HCT116 (cell line): ENCODE results near the gene QSOX1. TPM values are rescaled to one million over a fixed set of nuclear protein-coding genes. Genes with fewer than 3 reads are reported as not detected.

Experiments used
- ATAC-seq: fragments of 200-7000 bp; cut with Tn5 transposase; 2 replicates; pipeline ENCODE4 v1.9.1; 2020; ENCODE audit warnings: mild to moderate bottlenecking, moderate library complexity
- BruUV-seq: library from RNA; stranded (reverse); fragments of 400-500 nt; replicated peaks from 2 replicates; lab custom pipeline; 2021; lab: Mats Ljungman, UMichigan
- CTCF ChIA-PET: fragments of 300-600 bp; sonication (Branson Sonifier 250); formaldehyde crosslinking; loops from one replicate; lab custom pipeline; 2021; ENCODE audit warnings: antibody characterized with exemption; lab: Charles Lee
- POLR2A ChIA-PET: fragments of 300-600, 350-600 bp; sonication (Branson Sonifier 250); formaldehyde crosslinking; loops from one replicate; lab custom pipeline; 2021; ENCODE audit warnings: antibody characterized with exemption; lab: Charles Lee
- RAD21 ChIA-PET, 2 experiments: fragments of 300-600 bp; sonication (Branson Sonifier 250); formaldehyde crosslinking; loops; one replicate each; lab custom pipeline; 2023; ENCODE audit warnings: low total read pairs in 2 of 2; ENCODE audit not compliant: uncharacterized antibody in 2 of 2, unreplicated experiment in 2 of 2, low non-redundant PET in 1 of 2; lab: Charles Lee
- DNase-seq: peaks from one replicate; pipeline ENCODE4 v3.0.0-alpha.2; 2010; ENCODE audit warnings: low read depth, low spot score
- H2AFZ ChIP-seq: fragments of 200-600 bp; shearing (Covaris generic), sonication (generic); 2 replicates; pipeline ENCODE4 v1.6.1; 2017; ENCODE audit warnings: low read depth, mixed run types, mixed read lengths, antibody characterized with exemption, low read length; ENCODE audit not compliant: poor library complexity, severe bottlenecking
- H3K27ac ChIP-seq: 2 replicates; pipeline ENCODE4 v1.5.1; 2012; ENCODE audit warnings: low read depth, low read length
- H3K27me3 ChIP-seq: fragments of 200-600 bp; sonication (generic); 2 replicates; pipeline ENCODE4 v1.6.1; 2016; ENCODE audit warnings: mixed run types, low read length, mixed read lengths; ENCODE audit not compliant: insufficient read depth
- H3K36me3 ChIP-seq, 2 experiments: fragments of 200-500 bp in 1 of 2; fragments of 200-600 bp in 1 of 2; sonication (Bioruptor generic) in 1 of 2; sonication (generic) in 1 of 2; 2 replicates each; pipeline versions ENCODE4 v1.5.1 to v1.6.1; 2014 to 2016; ENCODE audit warnings: low read length in 2 of 2, inconsistent platforms in 1 of 2, mixed read lengths in 1 of 2, mixed run types in 1 of 2; ENCODE audit not compliant: insufficient read depth in 2 of 2, control insufficient read depth in 1 of 2
- H3K4me1 ChIP-seq, 2 experiments: fragments of 200-600 bp in 1 of 2; sonication (generic) in 1 of 2; 2 replicates each; pipeline versions ENCODE4 v1.5.1 to v1.6.1; 2012 to 2017; ENCODE audit warnings: low read length in 2 of 2, inconsistent platforms in 1 of 2, mild to moderate bottlenecking in 1 of 2, mixed read lengths in 1 of 2, mixed run types in 1 of 2, moderate library complexity in 1 of 2; ENCODE audit not compliant: insufficient read depth in 2 of 2, control insufficient read depth in 1 of 2
- H3K4me2 ChIP-seq: fragments of 200-600 bp; sonication (generic); 2 replicates; pipeline ENCODE4 v1.6.1; 2017; ENCODE audit warnings: mixed run types, low read length, mixed read lengths
- H3K4me3 ChIP-seq, 2 experiments: fragments of 200-600 bp in 1 of 2; sonication (generic) in 1 of 2; replicated peaks in 1 of 2; 2 replicates each; pipeline ENCODE4 v1.5.1; 2011 to 2016; ENCODE audit warnings: low read length in 2 of 2, control low read depth in 1 of 2, low read depth in 1 of 2, mild to moderate bottlenecking in 1 of 2, mixed read lengths in 1 of 2, mixed run types in 1 of 2
- H3K79me2 ChIP-seq: fragments of 200-600 bp; sonication (generic); 2 replicates; pipeline ENCODE4 v1.6.1; 2017; ENCODE audit warnings: mild to moderate bottlenecking, mixed run types, low read length, moderate library complexity, mixed read lengths; ENCODE audit not compliant: insufficient read depth
- H3K9ac ChIP-seq: fragments of 200-600 bp; sonication (generic); 2 replicates; pipeline ENCODE4 v1.6.1; 2016; ENCODE audit warnings: low read length, mixed read lengths
- H3K9me2 ChIP-seq: fragments of 200-600 bp; sonication (generic), shearing (Covaris generic); 2 replicates; pipeline ENCODE4 v1.6.1; 2017; ENCODE audit warnings: mixed run types, mild to moderate bottlenecking, moderate library complexity; ENCODE audit not compliant: insufficient read depth
- H3K9me3 ChIP-seq, 2 experiments: fragments of 200-500 bp in 1 of 2; fragments of 200-600 bp in 1 of 2; sonication (Bioruptor generic) in 1 of 2; sonication (generic) in 1 of 2; 2 replicates each; pipeline ENCODE4 v1.6.1; 2014 to 2017; ENCODE audit warnings: low read length in 2 of 2, mixed read lengths in 2 of 2, inconsistent platforms in 1 of 2, low read depth in 1 of 2, mild to moderate bottlenecking in 1 of 2, mixed run types in 1 of 2, moderate library complexity in 1 of 2; ENCODE audit not compliant: control insufficient read depth in 1 of 2, insufficient read depth in 1 of 2
- H4K20me1 ChIP-seq: fragments of 200-600 bp; sonication (generic), shearing (Covaris generic); 2 replicates; pipeline ENCODE4 v1.6.1; 2017; ENCODE audit warnings: mixed run types, mild to moderate bottlenecking, moderate library complexity; ENCODE audit not compliant: insufficient read depth
- ATF3 ChIP-seq: IDR thresholded peaks from 2 replicates; pipeline ENCODE4 v1.6.1; 2012
- CBX3 ChIP-seq: IDR thresholded peaks from 2 replicates; pipeline ENCODE4 v1.6.1; 2012; ENCODE audit warnings: low read depth
- CEBPB ChIP-seq: IDR thresholded peaks from 2 replicates; pipeline ENCODE4 v1.6.1; 2012; ENCODE audit warnings: low read depth
- CTCF ChIP-seq, 3 experiments: fragments of 200-600 bp in 1 of 3; sonication (generic) in 1 of 3; IDR thresholded peaks in 2 of 3; conservative IDR thresholded peaks in 1 of 3; 2 replicates each; pipeline ENCODE4 v1.5.1; 2012 to 2017; ENCODE audit warnings: low read depth in 2 of 3, low read length in 2 of 3, antibody characterized with exemption in 1 of 3, borderline replicate concordance in 1 of 3, control low read depth in 1 of 3, mild to moderate bottlenecking in 1 of 3, mixed read lengths in 1 of 3, mixed run types in 1 of 3, moderate library complexity in 1 of 3; ENCODE audit not compliant: insufficient read depth in 1 of 3
- EGR1 ChIP-seq: IDR thresholded peaks from 2 replicates; pipeline ENCODE4 v1.6.1; 2012; ENCODE audit warnings: low read depth
- ELF1 ChIP-seq: IDR thresholded peaks from 2 replicates; pipeline ENCODE4 v1.6.1; 2012; ENCODE audit warnings: low read depth, borderline replicate concordance
- EZH2 ChIP-seq: fragments of 200-600 bp; sonication (generic); IDR thresholded peaks from 2 replicates; pipeline ENCODE4 v1.6.1; 2017; ENCODE audit warnings: antibody characterized with exemption, mixed run types
- JUND ChIP-seq: IDR thresholded peaks from 2 replicates; pipeline ENCODE4 v1.6.1; 2012
- MAX ChIP-seq: IDR thresholded peaks from 2 replicates; pipeline ENCODE4 v1.6.1; 2012
- POLR2AphosphoS5 ChIP-seq: IDR thresholded peaks from 2 replicates; pipeline ENCODE4 v1.6.1; 2011; ENCODE audit warnings: mild to moderate bottlenecking, low read depth, low read length, moderate library complexity
- REST ChIP-seq: IDR thresholded peaks from 2 replicates; pipeline ENCODE4 v1.6.1; 2012; ENCODE audit warnings: low read depth
- SP1 ChIP-seq: IDR thresholded peaks from 2 replicates; pipeline ENCODE4 v1.6.1; 2012; ENCODE audit warnings: low read depth
- SRF ChIP-seq: IDR thresholded peaks from 2 replicates; pipeline ENCODE4 v1.6.1; 2012; ENCODE audit warnings: low read depth
- YY1 ChIP-seq: IDR thresholded peaks from 2 replicates; pipeline ENCODE4 v1.6.1; 2011; ENCODE audit warnings: low read length, low read depth, moderate library complexity, mild to moderate bottlenecking; ENCODE audit not compliant: insufficient replicate concordance; ENCODE audit errors: extremely low read depth
- intact Hi-C: fragments of 100-400 bp; cut with micrococcal nuclease; formaldehyde crosslinking; loops from 2 replicates; pipeline ENCODE4 v1.10.0; 2022
- total RNA-seq: library from RNA; stranded (reverse); gene quantifications from one replicate; pipeline ENCODE4 v1.2.1, GENCODE V29; 2021; ENCODE audit not compliant: unreplicated experiment

The QSOX1 gene
- total RNA-seq, 1 experiment from 2014 or later, result 89.2 TPM

DNA sequence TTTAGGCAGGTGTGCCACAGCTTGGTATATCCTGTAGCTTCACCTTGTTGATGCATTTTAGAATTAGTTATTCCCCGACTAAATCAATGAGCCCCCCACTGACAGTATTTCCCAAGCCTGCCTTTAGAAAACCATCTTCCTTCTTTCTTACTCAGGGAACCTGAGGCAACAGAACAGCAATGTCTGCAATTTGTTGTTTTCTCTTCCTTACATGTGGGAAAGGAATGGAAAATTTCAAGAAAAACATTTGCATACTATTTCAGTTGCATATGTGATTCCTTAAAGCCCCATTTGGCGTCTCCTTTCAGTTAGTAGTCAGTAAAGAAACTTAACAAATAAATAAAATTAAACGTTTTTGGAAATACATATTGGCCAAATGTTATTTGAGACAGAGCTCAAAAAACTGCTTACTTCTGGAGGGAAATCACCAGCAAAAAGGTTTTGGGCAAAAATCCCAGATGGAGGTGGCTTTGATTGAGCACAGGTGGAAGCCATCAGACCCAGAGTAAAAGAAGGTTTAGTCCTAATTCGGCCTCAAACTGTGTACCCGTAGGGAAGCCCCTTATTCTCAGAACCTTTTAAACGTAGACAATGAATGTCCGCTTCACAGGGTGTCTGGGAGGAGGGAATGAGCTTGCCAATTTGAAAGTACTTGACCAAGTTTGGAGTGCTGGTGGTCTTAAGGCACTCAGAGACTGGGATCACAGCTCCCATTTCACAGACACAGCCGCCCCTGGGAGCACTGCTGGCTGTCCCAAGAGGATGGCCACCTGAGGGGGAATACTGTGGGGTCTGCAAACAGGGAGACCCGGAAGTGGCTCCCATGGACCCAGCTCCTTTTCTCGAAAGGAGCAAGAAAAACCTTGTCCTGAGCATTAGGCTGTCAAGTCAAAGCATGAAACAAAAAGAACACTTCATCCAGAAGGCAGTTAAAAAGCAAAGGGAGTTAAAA, 84.8 kb downstream of the QSOX1 start:
- intact Hi-C loops, result no loop called here
- H3K79me2 ChIP-seq, result no peaks in the 10 kb centered on the region
- POLR2A ChIA-PET, result no interaction called here
- H3K4me3 ChIP-seq, result no peak overlapping the region
- H3K4me2 ChIP-seq, result no peak overlapping the region
- CTCF ChIA-PET, result interaction anchor here (1.3 kb wide), 1 partner anchor 10 kb away, joined by 3 read pairs; no protein-coding TSS in a partner anchor
- H2AFZ ChIP-seq, result no peak overlapping the region
- BruUV-seq, result no TSS peak
- peaks cover 0 to 4% of the 10 kb centered on the region in 2 experiments; a peak in 1 of 4 replicates for H3K4me1 ChIP-seq
- no peaks in the 10 kb centered on the region for H3K9me3 ChIP-seq
- no peak for ATAC-seq
- no peak for DNase-seq
- no peak for TF ChIP-seq REST
- no peak for TF ChIP-seq MAX
- no peak for TF ChIP-seq EGR1
- no peak for TF ChIP-seq SP1
- no peak for TF ChIP-seq ELF1
- TF ChIP-seq CTCF (IDR thresholded peaks at IDR 0.05 in 2 of 3, conservative IDR thresholded peaks at IDR 0.05 in 1 of 3; ENCODE audit: borderline replicate concordance in 1 of 3, insufficient read depth in 1 of 3, low read depth in 2 of 3, low read length in 2 of 3), result no peak
- no peak for TF ChIP-seq EZH2
- no peak for TF ChIP-seq CBX3
- TF ChIP-seq POLR2AphosphoS5, result no peak
- TF ChIP-seq YY1, result no peak
- no peak for TF ChIP-seq ATF3
- no peak for TF ChIP-seq CEBPB
- TF ChIP-seq JUND, result no peak
- TF ChIP-seq SRF, result no peak
- TF ChIP-seq, all 23 proteins: peak for 0
- H3K9ac ChIP-seq, result no peak overlapping the region
- H3K27me3 ChIP-seq, result peaks cover 15% of the 10 kb centered on the region; the same call in 1 of the 2 replicates
- no peak overlapping the region for H3K27ac ChIP-seq
- H3K9me2 ChIP-seq, result no peaks in the 10 kb centered on the region
- no peaks in the 10 kb centered on the region for H3K36me3 ChIP-seq
- H4K20me1 ChIP-seq, result no peaks in the 10 kb centered on the region
- RAD21 ChIA-PET, result interaction anchor here in 1 of 2 experiments (1.4 kb wide), 1 partner anchor 51 kb away, joined by 3 read pairs; no protein-coding TSS in a partner anchor
